Peyer's patch (tissue), 4 donors: ENCODE results near the gene C2CD4C. TPM values are rescaled to one million over a fixed set of nuclear protein-coding genes. Genes with fewer than 3 reads are reported as not detected.

Experiments
- DNase-seq, 3 donors: peaks; one replicate each; pipeline ENCODE4 v3.0.0-alpha.2; 2017 to 2019
- H3K27ac ChIP-seq, 4 donors: fragments of 200-600 bp; sonication (generic); one replicate each; pipeline ENCODE4 v1.5.1; 2016 to 2019
- H3K27me3 ChIP-seq, 2 donors: fragments of 200-600 bp; sonication (generic); one replicate each; pipeline ENCODE4 v1.5.1; 2019
- H3K36me3 ChIP-seq, 3 donors: fragments of 200-600 bp; sonication (generic); one replicate each; pipeline ENCODE4 v1.5.1; 2016 to 2019
- H3K4me1 ChIP-seq, 4 donors: fragments of 200-600 bp; sonication (generic); one replicate each; pipeline ENCODE4 v1.5.1; 2016 to 2019
- H3K4me3 ChIP-seq, 4 donors: fragments of 200-600 bp; sonication (generic); 1 replicate in 3 of 4; 2 replicates in 1 of 4; pipeline ENCODE4 v1.5.1; 2016 to 2019; ENCODE audit warnings: mild to moderate bottlenecking in 1 of 4
- H3K9me3 ChIP-seq, 4 donors: fragments of 200-600 bp; sonication (generic); one replicate each; pipeline ENCODE4 v1.5.1; 2016 to 2019; ENCODE audit warnings: mild to moderate bottlenecking in 1 of 4
- CTCF ChIP-seq, 6 experiments: fragments of 450-650 bp in 4 of 6; fragments of 200-600 bp in 2 of 6; sonication (generic) in 1 of 6; IDR thresholded peaks; one replicate each; pipeline ENCODE4 v1.5.1; 2017 to 2019; ENCODE audit warnings: antibody characterized with exemption in 6 of 6, mild to moderate bottlenecking in 3 of 6, moderate library complexity in 1 of 6
- POLR2A ChIP-seq, 2 donors: fragments of 450-650 bp; IDR thresholded peaks; one replicate each; pipeline ENCODE4 v1.5.1; 2017; ENCODE audit warnings: antibody characterized with exemption in 2 of 2, mild to moderate bottlenecking in 2 of 2, moderate library complexity in 2 of 2
- total RNA-seq, 4 donors: library from RNA; depleted of rRNA; stranded (reverse); fragments of >200 nt; gene quantifications; one replicate each; pipeline ENCODE4 v1.1.0, GENCODE V29; 2016

C2CD4C gene
- total RNA-seq, 4 donors from 2014 or later: 0.47 to 0.80 TPM; not detected in 2

- no peak overlapping the region for H3K27ac ChIP-seq
- no peak overlapping the region for H3K4me3 ChIP-seq
- H3K4me1 ChIP-seq: no peaks in the 10 kb centered on the region
- DNase-seq: peak in 1 of 3 donors; percentile 23
- H3K36me3 ChIP-seq: no peaks in the 10 kb centered on the region
- H3K9me3 ChIP-seq: no peaks in the 10 kb centered on the region
- no peaks in the 10 kb centered on the region for H3K27me3 ChIP-seq
- TF ChIP-seq CTCF (IDR thresholded peaks at IDR 0.05): no peak
- no peak for TF ChIP-seq POLR2A (IDR thresholded peaks at IDR 0.05)
These were observed 39.7 kb downstream of the C2CD4C start for GRCh38 chr19:369256-369655.

GRCh38 chr19:368630-369024, 40.3 kb downstream of the C2CD4C start:
- no peak for TF ChIP-seq CTCF (IDR thresholded peaks at IDR 0.05)
- no peak for TF ChIP-seq POLR2A (IDR thresholded peaks at IDR 0.05)

GRCh38 chr19:367963-368629, 40.9 kb downstream of the C2CD4C start:
- Histone ChIP-seq H3K4me3 (no peak overlapping the region), H3K27ac (no peak overlapping the region), H3K9me3 (no peaks in the 10 kb centered on the region), H3K36me3 (no peaks in the 10 kb centered on the region), H3K27me3 (no peaks in the 10 kb centered on the region), H3K4me1 (no peaks in the 10 kb centered on the region)
- TF ChIP-seq CTCF (IDR thresholded peaks at IDR 0.05): no peak
- no peak for TF ChIP-seq POLR2A (IDR thresholded peaks at IDR 0.05)
- peak in 2 of 3 donors; percentile 21 to 28 for DNase-seq

More at GRCh38 chr19:368630-369024, 40.3 kb downstream of the C2CD4C start:
- Histone ChIP-seq H3K27ac (no peak overlapping the region), H3K27me3 (no peaks in the 10 kb centered on the region), H3K36me3 (no peaks in the 10 kb centered on the region), H3K9me3 (no peaks in the 10 kb centered on the region), H3K4me1 (no peaks in the 10 kb centered on the region), H3K4me3 (no peak overlapping the region)
- peak in 2 of 3 donors; percentile 5 to 23 for DNase-seq

- peak in 1 of 3 donors; percentile 25 for DNase-seq
- no peak overlapping the region for H3K27ac ChIP-seq
- TF ChIP-seq CTCF (IDR thresholded peaks at IDR 0.05) (no peak), POLR2A (IDR thresholded peaks at IDR 0.05) (no peak)
- H3K36me3 ChIP-seq: no peaks in the 10 kb centered on the region
- H3K27me3 ChIP-seq: no peaks in the 10 kb centered on the region
- no peaks in the 10 kb centered on the region for H3K4me1 ChIP-seq
- H3K4me3 ChIP-seq: no peak overlapping the region
- no peaks in the 10 kb centered on the region for H3K9me3 ChIP-seq
These were observed 41.4 kb downstream of the C2CD4C start for GRCh38 chr19:367561-367960.

GRCh38 chr19:366951-367350, 42.0 kb downstream of the C2CD4C start:
- Histone ChIP-seq H3K27me3 (no peaks in the 10 kb centered on the region), H3K36me3 (no peaks in the 10 kb centered on the region), H3K27ac (no peak overlapping the region), H3K9me3 (no peaks in the 10 kb centered on the region), H3K4me1 (no peaks in the 10 kb centered on the region), H3K4me3 (no peak overlapping the region)
- no peak for TF ChIP-seq POLR2A (IDR thresholded peaks at IDR 0.05)
- no peak for TF ChIP-seq CTCF (IDR thresholded peaks at IDR 0.05)
- peak in 2 of 3 donors; percentile 9 to 15 for DNase-seq
